Activated CD8-positive, alpha-beta memory T cell treated with anti-CD3 and anti-CD28 coated beads for 1 hour (primary cell): Measurements from ENCODE around the gene ALG13.
"Not testable (repeated sequence)": the region's sequence is repeated elsewhere in the genome, so short reads cannot be mapped to it uniquely, and the experiment has no call there.

Experiments
- DNase-seq, 2 donors: peaks; one replicate each; pipeline ENCODE4 v3.0.0-alpha.2; 2020; ENCODE audit warnings: low read depth in 1 of 2; ENCODE audit errors: extremely low read depth in 1 of 2

Gene ALG13

DNA sequence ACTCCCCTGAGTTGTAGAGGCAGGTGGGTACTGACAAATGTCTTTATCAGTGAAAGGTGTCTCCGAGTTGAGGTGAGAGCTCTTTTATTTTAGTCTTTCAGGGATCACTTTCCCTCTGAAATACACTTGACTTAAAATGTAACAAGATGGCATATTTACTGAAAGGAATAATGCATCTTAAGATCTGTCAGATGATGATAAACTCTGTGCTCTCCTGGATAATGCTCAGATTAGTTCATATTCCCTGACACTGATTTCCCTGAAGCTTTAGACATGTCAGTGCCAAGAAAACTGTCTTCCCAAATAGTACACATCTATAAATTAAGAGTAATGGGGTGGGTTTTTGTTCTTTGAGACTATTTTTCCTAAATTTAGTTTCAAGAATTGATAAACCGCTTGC, 75.5 kb downstream of the ALG13 start:
- DNase-seq = no peak

DNA sequence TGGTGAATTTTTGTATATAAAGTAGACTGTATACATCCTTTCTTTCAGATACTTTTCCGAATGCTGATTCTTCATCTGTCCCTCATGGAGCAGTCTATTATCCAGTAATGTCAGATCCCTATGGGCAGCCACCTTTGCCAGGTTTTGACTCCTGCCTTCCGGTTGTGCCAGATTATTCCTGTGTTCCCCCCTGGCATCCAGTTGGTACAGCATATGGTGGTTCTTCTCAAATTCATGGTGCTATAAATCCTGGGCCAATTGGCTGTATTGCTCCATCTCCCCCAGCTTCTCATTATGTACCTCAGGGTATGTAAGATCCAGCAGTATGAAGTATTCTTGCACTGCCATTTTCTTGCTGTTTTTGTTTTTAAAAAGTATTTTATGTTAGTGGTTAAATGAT, 78.7 kb downstream of the ALG13 start:
- DNase-seq = no peak

DNA sequence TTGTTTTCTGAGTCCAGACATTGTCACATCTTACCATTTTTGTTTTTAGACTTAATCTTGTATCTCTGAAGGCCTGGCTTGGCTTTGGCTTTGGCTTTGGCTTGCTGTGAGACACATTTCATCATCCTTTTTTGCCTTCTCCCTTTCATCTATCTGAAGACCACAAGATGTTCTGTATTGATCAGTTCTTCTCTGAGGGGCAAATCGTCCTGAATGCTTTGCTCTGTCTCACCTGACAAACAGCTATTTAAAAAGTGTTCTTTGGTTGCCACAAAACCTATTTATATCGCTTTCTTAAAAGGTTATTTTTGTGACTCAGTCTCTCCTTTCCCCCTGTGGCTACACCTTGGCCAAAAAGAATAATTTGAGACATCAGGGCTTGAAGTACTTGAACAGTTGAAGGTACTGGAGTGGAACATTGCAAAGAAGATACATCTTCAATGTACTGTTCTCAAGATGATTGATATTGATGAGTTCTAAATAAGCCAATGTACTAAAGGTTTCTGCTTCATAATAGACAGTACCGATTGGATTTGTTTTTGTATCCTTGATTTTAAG, 80.7 kb downstream of the ALG13 start:
- no peak for DNase-seq

DNA sequence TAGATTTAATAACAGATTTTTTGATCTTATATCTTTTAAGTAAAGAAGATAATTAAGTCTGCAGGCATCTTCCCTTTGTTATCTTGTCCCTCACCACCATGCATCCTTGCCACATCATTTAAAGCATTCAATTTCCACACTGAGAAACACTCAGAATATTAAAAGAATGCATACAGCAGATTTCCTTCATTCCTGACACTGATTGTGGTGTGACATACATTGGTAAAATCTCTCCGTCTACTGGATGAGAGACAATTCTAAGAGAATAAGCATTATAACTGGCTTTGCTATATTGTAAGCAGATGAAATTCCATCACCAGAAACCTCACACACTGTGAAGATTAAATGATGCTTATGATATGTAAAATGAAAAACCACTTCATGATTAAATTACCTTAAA, 97.6 kb downstream of the ALG13 start:
- DNase-seq = no peak

DNA sequence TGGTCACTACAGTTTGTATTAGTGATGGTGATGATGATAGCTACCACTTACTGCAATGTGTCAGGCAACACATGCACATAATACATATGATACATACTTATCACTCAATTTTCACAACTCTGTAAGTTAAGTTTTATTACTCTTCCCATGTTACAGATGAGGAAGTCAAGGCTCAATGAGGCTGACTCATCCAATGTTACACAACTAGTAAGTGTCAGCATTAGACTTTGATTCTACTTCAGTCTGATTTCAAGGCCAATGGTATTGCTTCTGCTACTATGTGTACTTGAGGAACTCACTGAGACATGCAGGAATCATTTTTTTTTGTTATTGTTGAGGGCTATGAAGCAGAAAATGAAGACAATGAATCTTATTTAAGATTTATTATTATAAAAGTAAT, 98.6 kb downstream of the ALG13 start:
- DNase-seq = no peak

DNA sequence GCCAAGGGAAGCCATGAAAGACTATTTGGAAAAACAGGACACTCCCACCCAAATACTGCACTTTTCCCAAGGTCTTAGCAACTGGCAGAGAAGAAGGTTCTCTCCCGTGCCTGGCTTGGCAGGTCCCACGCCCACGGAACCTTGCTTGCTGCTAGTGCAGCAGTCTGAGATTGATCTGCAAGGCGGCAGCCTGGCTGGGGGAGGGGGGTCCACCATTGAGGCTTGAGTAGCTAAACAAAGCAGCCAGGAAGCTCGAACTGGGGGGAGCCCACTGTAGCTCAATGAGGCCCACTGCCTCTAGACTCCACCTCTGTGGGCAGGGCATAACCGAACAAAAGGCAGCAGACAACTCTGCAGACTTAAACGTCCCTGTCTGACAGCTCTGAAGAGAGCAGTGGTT, 103.7 kb downstream of the ALG13 start:
- DNase-seq = no peak

DNA sequence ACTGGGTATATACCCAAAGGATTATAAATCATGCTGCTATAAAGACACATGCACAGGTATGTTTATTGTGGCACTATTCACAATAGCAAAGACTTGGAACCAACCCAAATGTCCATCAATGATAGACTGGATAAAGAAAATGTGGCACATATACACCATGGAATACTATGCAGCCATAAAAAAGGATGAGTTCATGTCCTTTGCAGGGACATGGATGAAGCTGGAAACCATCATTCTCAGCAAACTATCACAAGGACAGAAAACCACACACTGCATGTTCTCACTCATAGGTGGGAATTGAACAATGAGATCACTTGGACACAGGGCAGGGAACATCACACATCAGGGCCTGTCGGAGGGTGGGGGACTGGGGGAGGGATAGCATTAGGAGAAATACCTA, 109.1 kb downstream of the ALG13 start:
- not testable (repeated sequence) for DNase-seq
